Pancreas (tissue), 10 donors: Measurements from ENCODE around the gene HS2ST1. TPM values are rescaled to one million over a fixed set of nuclear protein-coding genes. Genes with fewer than 3 reads are reported as not detected.

Source experiments
- ATAC-seq, 4 donors: fragments of 200-7000 bp; cut with Tn5 transposase; one replicate each; pipeline versions ENCODE4 v1.8.0 to v1.9.1; 2020; ENCODE audit warnings: mild to moderate bottlenecking in 4 of 4, moderate library complexity in 4 of 4
- DNase-seq, 6 donors: peaks; one replicate each; pipeline ENCODE4 v3.0.0-alpha.2; 2020
- FAIRE-seq: peaks from 2 replicates; lab custom pipeline; 2012; peaks lifted over from hg19 to GRCh38; lab: Jason Lieb, UNC
- H3K27ac ChIP-seq, 4 donors: fragments of 200-600 bp; sonication (generic); 1 replicate in 3 of 4; 2 replicates in 1 of 4; pipeline versions ENCODE4 v1.5.0 to v1.8.0; 2020
- H3K27me3 ChIP-seq, 4 donors: fragments of 200-600 bp; one replicate each; pipeline ENCODE4 v1.8.0; 2021
- H3K36me3 ChIP-seq, 3 donors: fragments of 200-600 bp; sonication (generic) in 1 of 3; one replicate each; pipeline versions ENCODE4 v1.5.0 to v1.8.0; 2020 to 2021
- H3K4me1 ChIP-seq, 3 donors: fragments of 200-600 bp; one replicate each; pipeline ENCODE4 v1.8.0; 2021
- H3K4me3 ChIP-seq, 4 donors: fragments of 200-600 bp; sonication (generic) in 2 of 4; one replicate each; pipeline versions ENCODE4 v1.5.0 to v1.8.0; 2020 to 2021
- H3K9me3 ChIP-seq, 4 donors: fragments of 200-600 bp; one replicate each; pipeline ENCODE4 v1.8.0; 2021
- CTCF ChIP-seq, 4 donors: fragments of 200-600 bp; sonication (generic) in 3 of 4; IDR thresholded peaks; one replicate each; pipeline versions ENCODE4 v1.5.0 to v1.8.0; 2021; ENCODE audit warnings: antibody characterized with exemption in 4 of 4
- WGBS, 2 donors: extraction: QIAGEN DNeasy Blood & Tissue Kit; methylation state at CpG; one replicate each; pipeline ENCODE4 v1.1.7; 2013; 5-methylcytosine and 5-hydroxymethylcytosine counted together
- intact Hi-C, 3 donors: fragments of 100-400 bp; cut with DNase I; formaldehyde crosslinking; loops; one replicate each; pipeline versions ENCODE4 v1.11.1 to v1.14.2; 2022
- polyA plus RNA-seq, 2 donors: library from polyadenylated mRNA; stranded (reverse); fragments of 200-250 nt; gene quantifications; one replicate each; pipeline ENCODE4 v1.2.3, GENCODE V29; 2013
- total RNA-seq, 6 donors: library from RNA; stranded (reverse); fragmentation: NEBNext Ultra II Directional in 4 of 6; extraction: Animal tissue kit (Norgen Biotek cat#: 25700) in 4 of 6; gene quantifications; one replicate each; pipeline versions ENCODE4 v1.2.1 to v1.2.4, GENCODE V29; 2021 to 2023
- donor health status: healthy with polysubstance abuse.
- donor health status: DM: no; HTN: no; CAD: no; lungs with moderate emphysema.
- donor health status: DM: no; HTN: no; CAD: no.
- donor health status: control.
- donor health status: control.
- donor health status: Bipolar disorder and iron deficiency.
- donor health status: DM: yes; HTN: yes; CAD: no.
- donor health status: DM: no; HTN: no; CAD: no.
- donor health status: DM: no; HTN: no; CAD: no.
- donor health status: DM: yes; HTN: yes; CAD: no.

Gene HS2ST1
- total and polyA plus RNA-seq, 8 donors, result 2.8 to 16.1 (median 10.9) TPM

- no peaks in the 10 kb centered on the region for H3K9me3 ChIP-seq
- DNase-seq, result no peak
- no peak for FAIRE-seq
- H3K4me3 ChIP-seq, result no peak overlapping the region
- H3K36me3 ChIP-seq, result peaks cover 0 to 3% (median 0%) of the 10 kb centered on the region in 3 donors
- WGBS, 2 donors, result 26 to 55% methylated on average over 1 of the region's 1 CpG
- no peak overlapping the region for H3K27ac ChIP-seq
- peaks cover 0 to 15% (median 4%) of the 10 kb centered on the region in 3 donors for H3K4me1 ChIP-seq
- TF ChIP-seq CTCF (IDR thresholded peaks at IDR 0.05), result no peak
- intact Hi-C loops, result no loop called here
- ATAC-seq, result no peak
- no peaks in the 10 kb centered on the region for H3K27me3 ChIP-seq
Observed at GRCh38 chr1:86905875-86906274, 8.6 kb upstream of the HS2ST1 start.

GRCh38 chr1:86906419-86906818 is 8.0 kb upstream of the HS2ST1 start:
- TF ChIP-seq CTCF (IDR thresholded peaks at IDR 0.05), result no peak
- whole genome bisulfite sequencing, 2 donors, result 40% methylated on average over 2 of the region's 2 CpGs
- no peak for DNase-seq
- ATAC-seq, result no peak
- H3K36me3 ChIP-seq, result peaks cover 0 to 3% (median 0%) of the 10 kb centered on the region in 3 donors
- peaks cover 0 to 21% (median 4%) of the 10 kb centered on the region in 3 donors for H3K4me1 ChIP-seq
- no peaks in the 10 kb centered on the region for H3K27me3 ChIP-seq
- no peaks in the 10 kb centered on the region for H3K9me3 ChIP-seq
- no peak overlapping the region for H3K4me3 ChIP-seq
- no peak for FAIRE-seq
- H3K27ac ChIP-seq, result no peak overlapping the region
- intact Hi-C loops, result no loop called here

- Histone ChIP-seq H3K36me3 (no peaks in the 10 kb centered on the region), H3K27me3 (no peaks in the 10 kb centered on the region), H3K9me3 (no peaks in the 10 kb centered on the region), H3K4me3 (peak overlapping the region in 3 of 4 donors; percentile 73 to 86 (median 75)), H3K27ac (no peak overlapping the region), H3K4me1 (peaks cover 12 to 33% (median 12%) of the 10 kb centered on the region in 3 donors)
- DNase-seq, result no peak
- 35 to 37% methylated on average over 6 of the region's 6 CpGs for WGBS, 2 donors
- no peak for ATAC-seq
- intact Hi-C loops, result no loop called here
- FAIRE-seq, result no peak
- no peak for TF ChIP-seq CTCF (IDR thresholded peaks at IDR 0.05)
Observed at GRCh38 chr1:86912281-86912900, 2.0 kb upstream of the HS2ST1 start.

GRCh38 chr1:86913399-86913895 is 988 bp upstream of the HS2ST1 start:
- FAIRE-seq (no peak), DNase-seq (peak in 1 of 6 donors; percentile 32)

More at GRCh38 chr1:86913399-86913895, 988 bp upstream of the HS2ST1 start:
- peak in 1 of 4 donors; percentile 7 for ATAC-seq
- no peak for TF ChIP-seq CTCF (IDR thresholded peaks at IDR 0.05)
- no peaks in the 10 kb centered on the region for H3K27me3 ChIP-seq
- no peaks in the 10 kb centered on the region for H3K9me3 ChIP-seq
- H3K4me1 ChIP-seq, result peaks cover 12 to 33% (median 12%) of the 10 kb centered on the region in 3 donors
- peak overlapping the region; percentile 83 to 97 (median 89) for H3K27ac ChIP-seq
- no peaks in the 10 kb centered on the region for H3K36me3 ChIP-seq
- peak overlapping the region; percentile 73 to 86 (median 76) for H3K4me3 ChIP-seq
- intact Hi-C loops, result no loop called here
- WGBS, 2 donors, result 0% methylated on average over 17 of the region's 17 CpGs
